Measurements from ENCODE around the gene TLK1.

The TLK1 gene

DNA sequence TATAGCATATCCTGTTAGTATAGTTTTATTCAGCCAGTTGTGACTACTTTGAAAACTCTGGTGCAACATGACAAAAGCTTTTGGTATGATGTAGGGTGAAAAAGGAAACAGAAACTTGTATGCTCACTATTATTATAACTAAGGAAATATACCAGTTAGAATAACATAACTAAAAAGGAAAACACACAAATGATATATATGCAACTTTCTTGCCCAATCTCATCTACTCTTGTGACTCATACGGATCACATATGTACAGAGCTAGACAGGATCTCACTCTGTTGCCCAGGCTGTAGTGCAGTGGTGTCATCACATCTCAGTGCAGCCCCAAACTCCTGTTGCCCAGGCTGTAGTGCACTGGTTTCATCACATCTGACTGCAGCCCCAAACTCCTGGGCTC is 12.4 kb upstream of the TLK1 start:
- POLR2A ChIA-PET, result interaction anchor here (0.5 kb wide), 1 partner anchor 132 kb away, joined by 4 read pairs; no protein-coding TSS in a partner anchor
- CTCF ChIA-PET, result interaction anchor here (0.9 to 2.3 kb wide), 4 partner anchors 10 to 163 kb away, joined by 3 to 9 read pairs (median 6); no protein-coding TSS in a partner anchor
- no peak for DNase-seq (ENCODE audit: extremely low spot score)
- TF ChIP-seq, protein P1, sequence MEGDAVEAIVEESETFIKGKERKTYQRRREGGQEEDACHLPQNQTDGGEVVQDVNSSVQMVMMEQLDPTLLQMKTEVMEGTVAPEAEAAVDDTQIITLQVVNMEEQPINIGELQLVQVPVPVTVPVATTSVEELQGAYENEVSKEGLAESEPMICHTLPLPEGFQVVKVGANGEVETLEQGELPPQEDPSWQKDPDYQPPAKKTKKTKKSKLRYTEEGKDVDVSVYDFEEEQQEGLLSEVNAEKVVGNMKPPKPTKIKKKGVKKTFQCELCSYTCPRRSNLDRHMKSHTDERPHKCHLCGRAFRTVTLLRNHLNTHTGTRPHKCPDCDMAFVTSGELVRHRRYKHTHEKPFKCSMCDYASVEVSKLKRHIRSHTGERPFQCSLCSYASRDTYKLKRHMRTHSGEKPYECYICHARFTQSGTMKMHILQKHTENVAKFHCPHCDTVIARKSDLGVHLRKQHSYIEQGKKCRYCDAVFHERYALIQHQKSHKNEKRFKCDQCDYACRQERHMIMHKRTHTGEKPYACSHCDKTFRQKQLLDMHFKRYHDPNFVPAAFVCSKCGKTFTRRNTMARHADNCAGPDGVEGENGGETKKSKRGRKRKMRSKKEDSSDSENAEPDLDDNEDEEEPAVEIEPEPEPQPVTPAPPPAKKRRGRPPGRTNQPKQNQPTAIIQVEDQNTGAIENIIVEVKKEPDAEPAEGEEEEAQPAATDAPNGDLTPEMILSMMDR (IDR thresholded peaks at IDR 0.05; ENCODE audit: control extremely low read depth, extremely low read depth, low read depth, missing control alignments), result no peak

DNA sequence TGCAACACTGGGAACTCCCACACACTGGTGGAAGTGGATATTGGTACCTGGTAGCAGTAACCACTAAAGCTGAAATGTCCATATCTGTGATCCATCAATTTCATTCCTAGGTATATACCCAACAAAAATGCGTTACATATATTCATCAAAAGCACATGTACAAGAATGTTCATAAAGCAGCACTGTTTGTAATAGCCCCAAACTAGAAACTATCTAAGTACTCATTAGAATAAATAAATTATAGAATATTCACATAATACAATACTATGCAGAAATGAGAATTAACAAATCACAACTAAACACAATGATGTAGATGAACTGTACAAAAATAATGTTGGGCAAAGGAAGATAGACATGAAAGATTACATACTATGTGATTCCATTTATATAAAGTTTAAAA is 11.1 kb upstream of the TLK1 start:
- TF ChIP-seq, protein P1 (IDR thresholded peaks at IDR 0.05; ENCODE audit: control extremely low read depth, extremely low read depth, low read depth, missing control alignments), result no peak

DNA sequence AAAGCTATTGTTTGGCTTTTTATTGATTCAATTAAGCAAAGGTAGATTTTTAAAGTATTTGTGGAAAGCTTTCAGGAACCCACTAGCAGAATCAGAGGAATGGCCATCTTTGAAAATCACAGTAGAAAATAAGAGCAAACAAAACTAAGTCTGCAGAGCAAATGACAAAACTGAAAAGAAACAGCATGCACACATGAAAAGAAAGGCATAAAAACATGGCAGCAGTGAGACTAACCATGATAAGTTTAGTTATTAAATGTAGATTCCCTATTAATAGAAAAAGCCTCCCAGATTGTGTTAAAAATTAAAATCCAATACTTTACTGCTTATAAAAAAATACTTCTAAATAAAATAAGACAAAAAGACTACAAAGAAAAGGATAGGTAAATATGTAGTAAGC is 9.1 kb upstream of the TLK1 start:
- ChIA-PET CTCF (no interaction called here), POLR2A (no interaction called here)
- TF ChIP-seq, protein P1 (IDR thresholded peaks at IDR 0.05; ENCODE audit: control extremely low read depth, extremely low read depth, low read depth, missing control alignments), result no peak
- no peak for DNase-seq (ENCODE audit: extremely low spot score)

More for the DNA sequence above, 11.1 kb upstream of the TLK1 start:
- POLR2A ChIA-PET, result no interaction called here
- DNase-seq (ENCODE audit: extremely low spot score), result no peak
- CTCF ChIA-PET, result interaction anchor here (1.4 kb wide), 1 partner anchor 311 kb away, joined by 3 read pairs; no protein-coding TSS in a partner anchor

DNA sequence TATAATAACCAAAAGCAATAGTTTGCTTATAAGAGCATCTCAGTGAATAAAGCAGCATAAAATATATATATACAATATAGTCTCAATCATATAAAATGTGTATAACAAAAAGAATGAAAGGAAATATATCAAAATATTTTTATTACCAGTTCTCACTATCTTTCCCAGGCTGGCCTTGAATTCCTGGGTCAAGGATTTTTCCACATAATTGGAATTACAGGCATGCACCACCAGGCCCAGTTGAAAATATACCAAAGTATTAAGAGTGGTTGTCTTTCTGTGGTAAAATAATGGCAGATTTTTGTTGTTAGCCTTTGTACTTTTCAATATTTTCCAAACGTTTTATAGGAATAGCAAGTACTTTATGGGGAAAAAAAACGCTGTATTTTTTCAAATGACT is 8.6 kb upstream of the TLK1 start:
- POLR2A ChIA-PET, result no interaction called here
- TF ChIP-seq, protein P1 (IDR thresholded peaks at IDR 0.05; ENCODE audit: control extremely low read depth, extremely low read depth, low read depth, missing control alignments), result no peak
- DNase-seq (ENCODE audit: extremely low spot score), result no peak
- CTCF ChIA-PET, result no interaction called here

DNA sequence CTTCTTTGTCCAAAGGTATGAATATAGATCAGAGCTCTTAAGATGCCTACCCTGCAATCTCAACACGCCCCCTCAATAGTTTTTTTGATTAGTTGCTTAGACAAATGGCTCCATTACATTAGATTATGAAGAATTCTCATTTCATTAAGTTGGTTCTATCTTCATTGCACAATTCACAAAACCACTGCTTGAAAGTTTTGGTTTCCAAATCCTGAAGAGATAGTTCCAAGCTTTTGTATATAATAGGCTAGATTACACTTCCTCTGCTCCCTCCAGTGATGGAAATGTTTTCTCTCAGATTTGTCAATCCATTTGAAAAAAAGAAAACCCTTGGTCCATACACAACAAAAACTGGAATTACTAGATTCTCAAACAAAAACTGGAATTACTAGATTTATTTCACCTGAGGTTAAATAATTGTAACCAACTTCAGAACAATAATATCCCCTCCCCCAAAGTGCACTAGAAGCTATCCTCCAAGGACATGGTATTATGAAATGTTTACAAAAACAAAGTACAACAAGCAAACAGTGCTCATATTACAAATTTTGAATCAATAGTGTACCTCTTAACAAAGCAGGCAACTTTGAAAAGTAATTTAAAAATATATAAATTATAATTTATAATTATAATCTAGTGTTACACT is 6.8 kb upstream of the TLK1 start:
- no peak for DNase-seq (ENCODE audit: extremely low spot score)
- POLR2A ChIA-PET, result no interaction called here

DNA sequence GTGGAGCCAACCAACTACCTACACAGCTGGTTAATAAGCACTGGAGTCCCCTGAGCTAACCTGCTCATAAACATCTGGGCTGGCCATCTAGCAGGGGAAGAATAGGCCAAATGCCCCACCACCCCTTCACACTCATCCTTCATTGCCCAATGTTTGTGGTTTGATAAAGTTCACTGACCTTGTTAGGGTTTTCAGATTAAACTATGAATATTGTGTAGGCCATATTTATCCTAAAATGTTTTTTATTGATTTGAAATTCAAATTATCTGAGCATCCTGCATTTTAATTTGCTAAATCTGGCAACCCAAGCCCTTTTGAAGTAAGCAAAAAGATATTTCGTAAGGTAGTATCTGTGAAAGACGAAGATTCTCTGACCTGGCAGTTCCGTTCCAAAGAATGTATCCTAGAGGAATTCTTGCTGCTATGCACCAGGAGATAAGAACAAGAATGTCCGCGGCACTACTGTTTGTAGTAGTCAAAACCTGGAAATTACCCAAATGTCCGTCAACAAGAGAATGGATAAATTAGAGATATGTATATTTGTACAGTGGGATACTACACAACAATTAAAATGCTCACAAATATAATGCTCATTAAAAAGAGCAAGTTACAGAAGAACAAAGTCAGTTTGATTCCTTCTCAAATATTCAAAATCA is 5.8 kb upstream of the TLK1 start:
- DNase-seq (ENCODE audit: extremely low spot score), result no peak
- TF ChIP-seq, protein P1 (IDR thresholded peaks at IDR 0.05; ENCODE audit: control extremely low read depth, extremely low read depth, low read depth, missing control alignments), result no peak
- ChIA-PET CTCF (interaction anchor here (1.2 kb wide), 1 partner anchor 195 kb away, joined by 3 read pairs; no protein-coding TSS in a partner anchor), POLR2A (no interaction called here)

More for the DNA sequence above, 6.8 kb upstream of the TLK1 start:
- CTCF ChIA-PET, result interaction anchor here (1.0 kb wide), 1 partner anchor 249 kb away, joined by 4 read pairs; no protein-coding TSS in a partner anchor
- TF ChIP-seq, protein P1 (IDR thresholded peaks at IDR 0.05; ENCODE audit: control extremely low read depth, extremely low read depth, low read depth, missing control alignments), result no peak

All from GM10248 (cell line).